NCI-H82 treated with DMSO at 0.1 percent for 48 hours (cell line): ENCODE measurements around the gene NDRG3.

Experiments
- DNase-seq: peaks from one replicate; lab custom pipeline; 2025; ENCODE audit not compliant: unreplicated experiment; lab: John Stamatoyannopoulos, UW

NDRG3 gene

GRCh38 chr20:36745927-36746659 lies at the start of gene NDRG3:
Gene NDRG3, minus strand, starts transcription at chr20:36746090. Its CDS starts 24,355 bp downstream, at chr20:36721735.
- peak; percentile 89 for DNase-seq

- DNase-seq: no peak
These were observed 48.2 kb upstream of the NDRG3 start for GRCh38 chr20:36794116-36794474.

DNA sequence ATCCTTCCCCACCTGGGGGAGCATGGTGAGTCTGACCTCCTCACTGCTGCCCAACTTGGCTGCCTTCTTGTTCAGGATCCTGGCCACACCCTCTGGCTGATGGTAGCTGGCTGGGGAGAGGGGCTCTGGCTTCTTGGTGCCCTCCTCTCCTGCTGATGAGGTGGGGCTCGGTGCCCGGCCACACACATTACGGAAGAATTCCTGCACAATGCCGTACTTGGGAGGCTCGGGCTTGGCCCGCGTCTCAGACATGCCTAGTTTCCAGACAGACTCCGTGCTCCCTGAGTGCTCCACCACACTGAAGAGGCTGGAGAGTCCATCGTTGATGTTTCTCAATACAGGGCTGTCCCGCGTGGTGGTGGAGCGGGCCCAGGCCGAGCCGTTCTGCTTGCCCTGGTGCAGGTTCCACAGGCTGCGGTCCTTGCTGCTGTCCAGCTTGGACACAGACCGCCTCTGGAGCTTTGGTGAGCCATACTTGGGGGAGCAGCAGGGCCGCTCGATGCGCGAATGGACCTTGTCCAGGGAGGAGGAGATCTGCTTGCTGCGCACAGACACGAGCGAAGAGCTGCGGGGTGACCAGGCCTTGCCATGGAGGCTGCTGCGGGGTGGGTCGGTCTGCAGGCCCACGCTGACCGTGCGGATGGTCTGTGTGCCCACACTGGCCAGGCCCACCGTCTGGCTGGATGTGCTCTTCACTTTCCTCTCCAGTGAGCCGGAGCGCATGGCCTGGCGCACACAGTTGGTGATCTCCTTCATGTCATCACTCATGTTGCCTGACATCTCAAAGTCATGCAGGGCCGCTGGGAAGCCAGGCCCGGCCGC lies 47.6 kb upstream of the NDRG3 start:
- DNase-seq: no peak

DNA sequence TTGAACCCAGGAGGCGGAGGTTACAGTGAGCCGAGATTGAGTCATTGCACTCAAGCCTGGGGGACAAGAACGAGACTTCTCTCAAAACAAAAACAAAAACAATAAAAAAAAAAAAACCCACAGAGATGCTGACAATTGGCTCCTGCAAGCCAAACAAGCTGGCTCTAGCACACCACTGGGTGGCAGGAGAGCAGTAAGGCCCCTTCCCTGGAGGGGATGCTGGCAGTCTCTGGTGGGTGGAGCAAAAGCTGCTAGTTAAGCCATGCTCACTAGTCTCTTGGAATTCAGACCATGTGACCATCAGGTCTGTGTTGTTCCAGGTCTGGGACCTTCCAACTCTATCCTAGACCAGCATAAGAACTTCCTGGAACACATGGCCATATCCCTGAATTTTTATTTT lies 46.5 kb upstream of the NDRG3 start:
- DNase-seq: peak; percentile 22

- DNase-seq: no peak
These were observed 46.0 kb upstream of the NDRG3 start for GRCh38 chr20:36791862-36792261.

DNA sequence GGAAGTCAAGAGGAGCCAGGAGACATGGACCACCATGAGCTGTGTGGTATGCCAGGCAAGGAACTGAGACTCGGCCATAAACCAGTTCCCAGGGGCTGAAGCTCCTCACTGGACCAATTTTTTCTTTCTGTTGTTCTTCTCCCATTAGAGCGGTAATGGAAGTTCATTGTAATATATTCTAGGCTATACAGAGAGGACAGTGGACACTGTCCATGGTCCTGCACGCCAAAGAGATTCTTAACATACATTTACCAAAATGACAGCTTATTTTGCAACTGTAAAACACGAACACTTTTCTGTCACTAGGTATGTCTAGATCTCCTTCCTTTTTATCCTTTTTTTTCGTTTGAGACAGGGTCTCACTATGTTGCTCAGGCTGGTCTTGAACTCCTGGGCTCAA lies 40.8 kb upstream of the NDRG3 start:
- DNase-seq: no peak

GRCh38 chr20:36786246-36786645 lies 40.4 kb upstream of the NDRG3 start:
- no peak for DNase-seq

GRCh38 chr20:36785308-36785707 lies 39.4 kb upstream of the NDRG3 start:
- DNase-seq: no peak

DNA sequence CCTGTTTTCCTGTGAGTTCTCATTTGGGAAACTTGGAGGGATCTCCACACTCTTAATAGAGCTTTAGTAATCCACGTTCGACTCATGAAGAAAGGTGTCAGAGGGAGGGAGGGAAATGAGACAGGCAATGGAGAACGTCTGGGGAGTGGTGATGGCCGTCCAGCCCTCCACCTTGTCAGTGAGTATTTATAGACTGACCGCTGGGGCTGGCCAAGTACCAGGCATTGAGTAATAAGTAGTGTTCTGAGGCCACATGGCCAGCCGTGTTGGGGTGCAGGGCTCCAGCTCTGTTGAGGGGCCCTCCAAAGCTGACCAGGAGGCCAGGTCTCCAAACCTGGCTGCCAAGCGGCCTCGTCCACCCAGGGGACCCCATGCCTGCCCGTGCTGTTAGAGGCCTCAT lies 39.0 kb upstream of the NDRG3 start:
- DNase-seq: no peak

- no peak for DNase-seq
These were observed 38.2 kb upstream of the NDRG3 start for GRCh38 chr20:36784116-36784515.

GRCh38 chr20:36779656-36780025 lies 33.8 kb upstream of the NDRG3 start:
- no peak for DNase-seq

DNA sequence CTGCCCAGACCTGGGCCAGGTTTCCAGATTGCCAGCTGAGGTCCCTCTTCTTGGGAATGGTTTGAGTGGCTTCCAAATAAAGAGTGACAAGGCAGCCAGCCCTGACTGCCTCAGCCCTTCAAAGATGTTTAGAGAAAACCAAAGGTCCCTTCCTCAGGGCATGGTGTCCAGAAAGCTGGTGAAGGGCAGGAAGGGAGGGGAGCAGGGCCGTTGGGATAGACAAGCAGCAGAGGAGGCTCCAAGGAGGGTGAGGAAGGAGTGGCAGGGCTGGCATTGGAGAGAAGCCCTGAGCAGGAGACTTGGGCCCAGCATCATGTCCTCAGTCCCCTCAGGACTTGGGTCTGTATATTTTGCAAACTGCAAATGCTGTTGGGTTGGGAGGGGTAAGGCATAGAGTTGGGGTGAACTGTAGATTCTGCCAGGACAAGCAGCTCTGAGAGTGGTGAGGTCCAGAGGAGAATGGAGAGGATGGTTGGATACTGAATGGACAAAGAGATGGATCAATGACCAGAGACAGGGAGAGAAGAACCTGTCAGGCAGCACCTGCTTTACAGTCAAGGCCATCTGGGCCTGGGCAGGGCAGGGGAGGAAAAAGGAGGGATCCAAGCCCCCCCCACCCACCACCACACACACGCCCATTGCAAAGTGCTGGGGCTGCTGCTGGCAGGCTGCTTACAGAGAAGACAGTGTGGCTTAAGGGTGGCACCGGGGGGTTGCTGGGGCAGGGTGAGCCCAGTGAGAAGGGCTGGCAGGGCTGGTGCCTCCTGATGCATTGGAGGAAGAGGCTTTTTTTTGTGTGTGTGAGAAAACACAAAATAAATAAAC lies 33.2 kb upstream of the NDRG3 start:
- DNase-seq: no peak

GRCh38 chr20:36777576-36777975 lies 31.7 kb upstream of the NDRG3 start:
- no peak for DNase-seq

GRCh38 chr20:36777167-36777566 lies 31.3 kb upstream of the NDRG3 start:
- DNase-seq: no peak

DNA sequence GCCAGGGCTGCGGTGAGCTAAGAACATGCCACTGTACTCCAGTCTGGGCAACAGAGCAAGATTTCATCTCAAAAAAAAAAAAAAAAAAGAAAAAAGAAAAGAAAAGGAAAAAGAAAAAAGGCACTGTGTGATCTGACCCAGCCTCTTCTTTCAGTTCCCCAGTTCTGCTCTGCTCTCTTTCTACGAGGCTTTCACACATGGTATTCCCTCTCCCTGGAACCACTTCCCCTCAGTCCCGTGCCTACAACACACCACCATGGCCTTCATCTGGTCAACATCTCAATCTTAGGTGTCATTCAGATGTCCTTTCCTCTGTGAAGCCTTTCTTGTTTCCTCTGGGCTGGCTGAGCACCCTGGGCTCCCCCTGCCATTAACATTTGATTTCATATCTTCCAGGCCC lies 29.9 kb upstream of the NDRG3 start:
- no peak for DNase-seq

DNA sequence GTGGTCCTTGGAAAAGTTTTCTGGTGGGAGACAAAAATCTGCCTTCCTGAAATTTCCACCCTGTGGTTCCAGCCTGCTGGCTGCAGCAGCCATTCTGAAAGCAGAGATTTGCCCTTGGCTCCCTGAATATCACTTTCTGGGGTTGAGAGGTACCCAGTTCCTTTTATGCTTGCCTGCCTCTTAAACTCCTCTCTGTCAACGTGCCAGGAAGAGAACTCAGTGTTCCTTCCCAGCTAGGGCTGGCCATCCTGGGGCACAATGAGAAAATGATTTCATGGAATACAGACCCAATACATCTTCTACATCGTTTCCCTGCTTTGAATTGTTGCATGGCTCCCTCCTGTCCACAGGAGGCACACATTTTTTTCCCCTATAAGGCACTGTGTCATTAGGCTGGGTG lies 29.3 kb upstream of the NDRG3 start:
- no peak for DNase-seq

DNA sequence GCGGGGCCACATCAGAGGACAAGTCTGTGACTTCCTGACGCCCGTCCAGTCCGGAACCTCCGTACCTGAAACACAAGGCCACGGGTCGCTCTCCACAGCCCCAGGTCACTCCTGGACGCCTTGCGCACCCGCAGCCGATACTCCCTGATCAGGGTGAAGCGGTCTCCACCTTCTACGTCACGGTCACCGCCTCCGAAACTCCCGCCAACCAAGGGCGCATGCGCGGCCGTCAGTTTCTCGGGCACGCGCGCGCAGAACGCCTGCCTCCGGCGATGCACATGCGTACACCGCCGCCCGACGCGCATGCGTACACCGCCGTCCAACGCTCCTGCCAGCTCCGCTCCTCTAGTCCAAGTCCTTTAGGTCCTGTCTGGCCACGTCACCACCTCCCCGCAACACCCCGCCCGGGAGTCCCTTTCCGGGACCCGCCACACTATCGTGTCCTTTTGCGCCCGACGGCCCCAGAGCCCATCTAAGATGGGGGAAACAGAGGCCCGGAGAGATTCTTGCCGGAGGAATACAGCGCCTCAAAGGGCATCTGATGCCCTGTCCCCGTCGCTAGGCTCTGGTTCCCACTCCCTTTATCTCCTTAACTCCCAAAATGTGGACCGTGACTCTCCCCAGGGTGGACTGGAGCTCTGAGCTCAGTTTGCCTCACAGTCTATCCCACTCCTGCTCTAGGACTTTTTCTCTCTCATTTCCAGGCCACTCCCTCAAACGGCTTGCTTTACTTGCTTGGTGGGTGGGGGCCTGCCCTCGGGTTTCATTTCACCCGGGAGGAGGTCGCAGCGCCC lies 27.9 kb upstream of the NDRG3 start, which contains the start of gene DSN1:
Gene DSN1 (minus strand): TSS at position 167 of the 794 bp plus-strand sequence. CDS start 2,305 bp downstream, outside the sequence.
- peak; percentile 93 for DNase-seq

GRCh38 chr20:36773107-36773596 lies 27.3 kb upstream of the NDRG3 start:
- peak; percentile 16 for DNase-seq

- no peak for DNase-seq
These were observed 24.8 kb upstream of the NDRG3 start for GRCh38 chr20:36770680-36771079.

GRCh38 chr20:36768768-36769430 lies 23.0 kb upstream of the NDRG3 start:
- DNase-seq: no peak
